HG02763 (cell line): ENCODE results near the gene PRMT5.
"Not testable (repeated sequence)": the region's sequence is repeated elsewhere in the genome, so short reads cannot be mapped to it uniquely, and the experiment has no call there.

Experiments
- ATAC-seq: cut with Tn5 transposase; IDR thresholded peaks from one replicate; pipeline ENCODE4 v1.9.1; 2021; ENCODE audit warnings: mild to moderate bottlenecking, moderate library complexity; ENCODE audit not compliant: unreplicated experiment

PRMT5 gene

GRCh38 chr14:22929104-22929960, at the start of gene PRMT5:
Gene PRMT5, minus strand, starts transcription at chr14:22929376. Its CDS starts 15 bp downstream, at chr14:22929361.
- peak; percentile 91 for ATAC-seq

- no peak for ATAC-seq
Observed at GRCh38 chr14:22978487-22978837, 49.3 kb upstream of the PRMT5 start.

GRCh38 chr14:22977684-22978486, 48.7 kb upstream of the PRMT5 start:
- no peak for ATAC-seq

- no peak for ATAC-seq
Observed at GRCh38 chr14:22977434-22977683, 48.2 kb upstream of the PRMT5 start.

GRCh38 chr14:22976620-22977433, 47.7 kb upstream of the PRMT5 start:
- ATAC-seq: no peak

- ATAC-seq: no peak
Observed at GRCh38 chr14:22974530-22975313, 45.5 kb upstream of the PRMT5 start.

GRCh38 chr14:22973217-22974032, 44.2 kb upstream of the PRMT5 start:
- no peak for ATAC-seq

- ATAC-seq: no peak
Observed at GRCh38 chr14:22972313-22972930, 43.2 kb upstream of the PRMT5 start.

- ATAC-seq: no peak
Observed at GRCh38 chr14:22971152-22971551, 42.0 kb upstream of the PRMT5 start.

GRCh38 chr14:22966783-22967269, 37.6 kb upstream of the PRMT5 start:
- ATAC-seq: no peak

- ATAC-seq: not testable (repeated sequence)
Observed at GRCh38 chr14:22965916-22966782, 37.0 kb upstream of the PRMT5 start.

- ATAC-seq: no peak
Observed at GRCh38 chr14:22962061-22962676, 33.0 kb upstream of the PRMT5 start.

- ATAC-seq: no peak
Observed at GRCh38 chr14:22955702-22956569, 26.8 kb upstream of the PRMT5 start.

GRCh38 chr14:22952418-22952817, 23.2 kb upstream of the PRMT5 start:
- ATAC-seq: no peak

- ATAC-seq: not testable (repeated sequence)
Observed at GRCh38 chr14:22951795-22952194, 22.6 kb upstream of the PRMT5 start.

- no peak for ATAC-seq
Observed at GRCh38 chr14:22945642-22946041, 16.5 kb upstream of the PRMT5 start.

- ATAC-seq: no peak
Observed at GRCh38 chr14:22939684-22940083, 10.5 kb upstream of the PRMT5 start.
